AG09319 (cell line): ENCODE data around the gene DNAJC3.

Source experiments
- DNase-seq: peaks from one replicate; pipeline ENCODE4 v3.0.0-alpha.2; 2010; ENCODE audit warnings: low read depth; ENCODE audit errors: extremely low read depth
- TF ChIP-seq, protein P1 (sequence below): IDR thresholded peaks from 2 replicates; pipeline ENCODE4 v1.5.1; 2011; ENCODE audit warnings: low read depth, mild to moderate bottlenecking, inconsistent platforms, low read length, moderate library complexity

Gene DNAJC3

DNA sequence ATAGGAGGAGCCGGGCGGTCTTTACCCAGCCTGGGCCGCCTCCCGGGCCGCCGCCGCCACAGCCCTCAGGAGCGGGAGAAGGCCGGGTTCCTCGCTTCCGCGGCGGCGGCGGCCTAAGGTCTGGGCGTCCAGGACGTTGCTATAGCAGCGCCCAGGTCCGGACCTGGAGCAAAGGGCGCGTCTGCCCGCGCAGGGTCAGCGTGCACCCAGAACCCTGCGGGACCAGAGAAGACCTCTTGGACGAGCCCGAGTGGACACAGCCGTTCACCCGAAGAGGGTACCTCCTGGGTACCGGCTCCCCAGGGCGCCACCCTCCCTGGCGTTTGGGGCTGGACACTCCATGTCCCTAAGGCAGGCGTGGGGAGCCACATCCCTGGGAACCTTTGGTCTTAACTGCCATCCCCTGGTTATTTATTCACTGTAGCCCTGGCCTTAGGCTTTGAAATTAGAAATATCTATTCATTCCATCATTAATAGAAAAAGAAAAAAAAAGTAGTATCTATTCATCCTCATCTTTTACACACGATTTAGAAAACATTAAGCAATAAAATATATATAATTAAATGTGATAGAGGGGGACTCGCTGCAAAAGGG is 34.8 kb upstream of the DNAJC3 start:
- no peak for DNase-seq
- TF ChIP-seq, protein P1, sequence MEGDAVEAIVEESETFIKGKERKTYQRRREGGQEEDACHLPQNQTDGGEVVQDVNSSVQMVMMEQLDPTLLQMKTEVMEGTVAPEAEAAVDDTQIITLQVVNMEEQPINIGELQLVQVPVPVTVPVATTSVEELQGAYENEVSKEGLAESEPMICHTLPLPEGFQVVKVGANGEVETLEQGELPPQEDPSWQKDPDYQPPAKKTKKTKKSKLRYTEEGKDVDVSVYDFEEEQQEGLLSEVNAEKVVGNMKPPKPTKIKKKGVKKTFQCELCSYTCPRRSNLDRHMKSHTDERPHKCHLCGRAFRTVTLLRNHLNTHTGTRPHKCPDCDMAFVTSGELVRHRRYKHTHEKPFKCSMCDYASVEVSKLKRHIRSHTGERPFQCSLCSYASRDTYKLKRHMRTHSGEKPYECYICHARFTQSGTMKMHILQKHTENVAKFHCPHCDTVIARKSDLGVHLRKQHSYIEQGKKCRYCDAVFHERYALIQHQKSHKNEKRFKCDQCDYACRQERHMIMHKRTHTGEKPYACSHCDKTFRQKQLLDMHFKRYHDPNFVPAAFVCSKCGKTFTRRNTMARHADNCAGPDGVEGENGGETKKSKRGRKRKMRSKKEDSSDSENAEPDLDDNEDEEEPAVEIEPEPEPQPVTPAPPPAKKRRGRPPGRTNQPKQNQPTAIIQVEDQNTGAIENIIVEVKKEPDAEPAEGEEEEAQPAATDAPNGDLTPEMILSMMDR, result no peak

DNA sequence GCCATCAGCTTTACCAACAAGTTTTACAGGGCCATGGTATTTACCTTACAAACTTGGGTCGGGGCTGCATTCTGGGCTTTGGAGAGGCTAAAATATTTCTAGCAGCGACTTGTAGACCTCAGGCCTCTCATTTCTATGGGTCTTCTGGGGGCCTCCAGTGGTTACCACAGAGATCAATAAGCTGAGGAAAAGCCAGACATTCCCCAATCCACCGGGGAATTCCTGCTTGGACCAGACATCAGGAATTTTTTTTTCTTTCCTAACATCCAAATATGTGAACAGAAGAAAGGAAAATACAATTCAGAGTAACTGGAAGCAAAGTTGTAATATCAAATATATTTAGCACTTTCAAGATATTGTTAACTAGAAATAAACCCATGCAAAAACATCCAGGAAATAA is 33.9 kb upstream of the DNAJC3 start:
- DNase-seq, result no peak
- TF ChIP-seq, protein P1, result no peak

DNA sequence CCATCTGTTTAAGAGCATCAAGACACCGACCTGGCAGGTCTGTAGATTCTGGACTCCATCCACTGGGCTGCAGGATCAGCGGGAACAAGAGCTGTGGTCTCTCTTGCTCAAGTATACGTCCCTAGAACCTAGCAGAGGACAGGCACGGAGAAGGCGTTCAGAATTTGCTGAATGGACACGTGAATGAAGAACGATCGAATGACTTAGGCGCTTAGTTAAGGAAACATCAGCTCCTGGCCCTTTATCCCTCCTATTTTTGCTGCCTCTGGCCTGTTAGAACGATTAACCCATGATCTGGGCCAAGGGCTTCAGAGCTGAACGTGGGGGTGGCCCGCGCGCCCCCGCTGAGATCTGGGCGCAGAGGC is 33.4 kb upstream of the DNAJC3 start:
- TF ChIP-seq, protein P1, result no peak
- no peak for DNase-seq

DNA sequence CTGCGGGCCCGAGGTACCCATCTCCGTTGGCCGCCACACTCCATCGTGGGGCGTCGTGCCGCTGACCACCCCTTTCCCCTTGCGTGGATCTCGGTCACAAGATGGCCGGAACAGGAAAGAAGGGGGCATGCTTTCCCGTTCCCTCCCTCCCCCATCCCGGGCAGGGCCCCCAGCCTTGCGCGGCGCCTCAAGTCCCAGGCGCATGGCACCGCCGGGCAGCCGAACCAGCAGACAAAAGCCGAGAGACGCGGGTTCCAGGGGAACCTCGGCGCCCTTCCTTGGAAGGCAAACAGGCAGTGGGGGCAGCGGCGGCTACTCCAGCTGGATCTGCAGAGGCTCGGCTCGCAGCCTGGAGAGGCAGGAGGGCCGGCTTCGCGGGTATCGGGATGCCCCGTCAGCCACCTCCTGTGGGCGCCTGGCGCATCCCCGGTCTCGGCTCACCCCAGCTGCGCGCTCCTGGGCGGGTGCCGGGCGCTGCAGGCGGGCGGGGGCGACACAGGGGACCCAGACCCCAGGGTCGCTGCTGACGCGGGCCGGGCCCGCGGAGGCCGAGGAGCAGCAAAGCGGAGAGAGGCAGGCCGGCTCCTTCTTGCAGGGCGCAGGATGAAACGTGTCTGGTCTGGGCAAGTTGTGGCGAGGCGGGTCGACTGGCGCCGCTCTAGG is 32.9 kb upstream of the DNAJC3 start:
- DNase-seq, result no peak

DNA sequence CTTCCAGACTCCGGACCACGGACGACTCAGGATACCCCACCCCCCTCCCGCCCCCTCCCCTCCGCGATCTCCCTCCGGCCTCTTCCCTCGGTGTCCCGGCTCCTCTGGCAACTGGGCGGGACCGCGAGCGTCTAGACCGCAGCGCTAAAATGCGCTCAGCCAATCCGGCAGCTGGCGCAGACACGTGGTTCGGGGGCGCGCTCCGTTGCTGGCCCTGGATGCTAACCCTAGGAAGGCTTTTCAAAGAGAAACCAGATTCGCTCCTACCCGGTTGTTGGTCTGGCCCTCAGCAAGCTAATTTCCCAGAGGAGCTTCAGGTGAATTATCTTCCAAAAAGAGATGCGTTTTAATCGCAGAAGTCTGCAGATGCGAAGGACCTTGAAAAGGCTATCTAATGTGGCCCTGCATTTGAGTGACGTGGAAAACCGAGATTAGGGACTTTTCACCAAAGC is 32.3 kb upstream of the DNAJC3 start, which contains the start of gene DZIP1:
DZIP1 (minus strand) TSS at position 106 of the 452 bp plus-strand sequence. CDS start 2,677 bp downstream, outside the sequence.
- TF ChIP-seq, protein P1, result no peak
- DNase-seq, result peak; percentile 57

More for the DNA sequence above, 32.9 kb upstream of the DNAJC3 start:
- TF ChIP-seq, protein P1, result no peak

DNA sequence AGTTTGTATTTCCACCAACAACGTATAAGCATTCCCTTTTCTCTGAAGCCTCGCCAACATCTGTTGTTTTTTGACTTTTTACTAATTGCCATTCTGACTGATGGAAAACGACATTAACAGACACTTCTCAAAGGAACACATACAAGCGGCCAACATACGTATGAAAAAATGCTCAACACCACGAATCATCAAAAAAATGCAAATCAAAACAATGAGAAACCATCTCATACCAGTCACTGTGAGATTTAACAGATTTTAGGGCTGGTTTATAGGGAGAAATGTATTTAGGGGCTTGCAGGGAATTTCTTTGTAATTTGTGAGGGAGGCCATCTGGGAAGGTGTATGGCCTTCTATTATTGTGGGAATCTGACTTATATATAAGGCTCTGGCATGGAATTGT is 29.6 kb upstream of the DNAJC3 start:
- TF ChIP-seq, protein P1, result no peak
- DNase-seq, result no peak

DNA sequence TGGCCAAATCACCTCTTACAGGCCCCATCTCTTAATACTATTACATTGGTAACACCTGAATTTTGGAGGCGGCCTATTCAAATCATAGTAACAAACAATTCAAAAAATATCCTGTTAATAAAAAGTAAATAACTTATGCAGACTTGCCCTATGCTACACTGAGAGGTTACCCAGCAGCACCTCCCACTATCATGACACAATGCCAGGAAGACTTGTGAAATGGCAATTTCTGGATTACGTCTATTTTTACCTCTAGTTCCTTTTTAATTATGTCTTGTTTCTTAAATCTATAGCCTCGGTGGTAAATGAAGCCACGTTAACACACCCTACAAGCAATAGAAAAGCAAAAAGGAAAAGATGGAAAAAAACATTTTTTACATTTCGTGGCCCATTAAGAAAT is 26.2 kb upstream of the DNAJC3 start:
- TF ChIP-seq, protein P1, result no peak
- no peak for DNase-seq
